Central memory CD4-positive, alpha-beta T cell (primary cell): Measurements from ENCODE around the gene LPP.
"Not testable (repeated sequence)": the region's sequence is repeated elsewhere in the genome, so short reads cannot be mapped to it uniquely, and the experiment has no call there.

ENCODE experiments used
- DNase-seq: peaks from one replicate; pipeline ENCODE4 v3.0.0; 2022

LPP gene

GRCh38 chr3:188407158-188407880 is 253.4 kb downstream of the LPP start:
- DNase-seq, result no peak

DNA sequence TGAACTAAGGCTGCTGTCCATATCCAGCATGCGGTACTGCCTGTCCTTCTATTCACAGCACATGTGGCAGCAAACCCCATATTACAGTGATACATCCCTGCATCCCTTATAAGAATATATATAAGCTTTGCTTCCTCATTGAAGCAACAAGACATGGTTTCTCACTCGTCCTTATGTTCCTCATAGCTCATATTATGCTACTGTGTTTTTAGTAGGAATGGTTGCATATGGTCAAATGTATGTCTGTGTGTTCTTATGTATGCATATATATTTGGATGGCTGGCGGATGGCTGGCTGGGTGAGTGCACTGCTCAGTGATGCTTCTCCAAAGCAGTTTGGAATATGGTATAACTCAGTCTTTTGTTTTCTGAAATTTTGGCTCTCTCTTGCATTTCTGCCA is 254.9 kb downstream of the LPP start:
- no peak for DNase-seq

DNA sequence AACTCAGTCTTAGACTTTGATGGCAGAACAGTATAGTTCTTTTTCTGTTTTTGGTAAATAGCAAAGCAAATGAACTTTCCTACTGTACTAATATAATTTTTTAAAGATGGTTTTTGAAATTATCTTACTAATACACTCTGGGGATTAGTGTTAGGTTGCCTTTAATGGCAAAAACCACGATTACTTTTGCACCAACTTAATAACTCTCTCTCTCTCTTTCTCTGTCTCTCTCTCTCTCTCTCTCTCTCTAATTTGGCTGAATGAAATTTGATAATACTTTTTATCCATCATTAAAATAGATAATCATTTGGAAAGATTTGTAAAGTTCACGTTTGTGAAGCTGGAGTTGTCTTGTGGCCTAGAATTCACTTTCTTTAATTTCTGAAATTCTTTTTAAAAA is 257.8 kb downstream of the LPP start:
- no peak for DNase-seq

DNA sequence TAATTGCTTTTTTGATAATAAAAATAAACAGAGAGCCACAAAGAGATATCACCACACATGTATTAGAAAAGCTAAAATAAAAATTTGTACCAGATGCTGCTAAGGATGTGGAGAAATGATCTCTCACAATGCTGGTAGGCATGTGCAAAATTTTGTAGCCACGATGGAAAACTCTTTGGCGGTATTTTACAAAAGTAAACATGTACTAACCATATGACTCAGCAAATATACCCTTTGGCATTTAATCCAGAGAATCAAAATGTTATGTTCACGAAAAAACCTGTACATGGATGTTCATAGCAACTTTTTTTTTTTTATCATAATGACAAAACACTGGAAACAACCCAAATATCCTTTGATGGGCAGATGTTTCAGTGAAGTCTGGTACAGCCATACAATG is 261.2 kb downstream of the LPP start:
- DNase-seq, result no peak

- DNase-seq, result no peak
These were observed 262.1 kb downstream of the LPP start for GRCh38 chr3:188416041-188416440.

GRCh38 chr3:188417271-188417696 is 263.3 kb downstream of the LPP start:
- no peak for DNase-seq

GRCh38 chr3:188417766-188418165 is 263.8 kb downstream of the LPP start:
- no peak for DNase-seq

DNA sequence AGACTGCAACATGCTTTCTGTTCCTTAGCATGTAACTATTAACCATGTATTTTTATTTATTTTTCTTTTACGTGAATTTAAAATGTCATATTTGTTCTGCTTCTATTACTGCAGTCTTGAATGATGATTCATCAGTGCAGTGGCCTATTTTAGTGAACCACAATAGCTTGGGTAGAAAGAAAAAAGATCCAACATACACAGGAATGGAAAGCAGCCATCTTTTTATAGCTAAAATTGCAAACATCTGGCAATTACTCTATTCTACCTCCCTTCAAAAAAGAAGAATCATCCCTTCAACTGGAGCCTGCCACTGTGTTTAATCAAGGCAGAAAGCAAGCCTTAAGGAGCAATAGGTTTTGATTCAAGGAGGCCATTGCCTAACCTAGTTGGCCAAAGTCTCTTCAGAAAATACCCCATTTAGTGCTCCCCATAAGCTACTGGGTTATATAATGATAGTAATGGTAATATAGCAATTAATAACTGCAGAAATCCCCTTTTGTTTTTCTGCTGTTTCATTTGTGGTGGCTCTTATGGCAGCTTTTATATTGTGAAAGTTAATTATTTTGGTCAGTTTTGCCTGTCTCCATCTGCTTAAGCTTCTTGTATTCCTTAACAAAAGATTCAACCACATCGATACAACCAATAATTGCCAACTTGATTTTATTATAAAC is 267.3 kb downstream of the LPP start:
- DNase-seq, result no peak

GRCh38 chr3:188421836-188422540 is 268.0 kb downstream of the LPP start:
- no peak for DNase-seq

- DNase-seq, result not testable (repeated sequence)
These were observed 274.0 kb downstream of the LPP start for GRCh38 chr3:188427981-188428380.

DNA sequence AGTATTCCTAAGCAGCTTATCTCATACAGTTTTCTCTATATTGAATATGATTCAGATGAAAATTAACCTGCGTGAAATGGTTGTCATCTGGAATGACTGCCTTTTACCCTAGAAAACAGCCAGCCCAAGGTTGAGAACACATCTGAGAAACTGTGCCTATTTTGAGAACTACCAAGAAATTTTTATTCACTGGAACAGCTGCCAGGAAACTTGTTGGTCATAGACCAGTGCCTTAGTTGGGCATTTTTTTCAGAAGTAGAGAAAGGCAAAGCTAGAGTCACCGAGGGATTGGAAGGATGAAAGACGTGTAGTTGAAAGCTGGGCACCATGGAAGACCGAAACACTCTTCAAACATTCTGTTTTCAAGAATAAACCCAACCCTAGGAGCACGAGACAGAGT is 277.1 kb downstream of the LPP start:
- no peak for DNase-seq

GRCh38 chr3:188431553-188431952 is 277.6 kb downstream of the LPP start:
- DNase-seq, result no peak

DNA sequence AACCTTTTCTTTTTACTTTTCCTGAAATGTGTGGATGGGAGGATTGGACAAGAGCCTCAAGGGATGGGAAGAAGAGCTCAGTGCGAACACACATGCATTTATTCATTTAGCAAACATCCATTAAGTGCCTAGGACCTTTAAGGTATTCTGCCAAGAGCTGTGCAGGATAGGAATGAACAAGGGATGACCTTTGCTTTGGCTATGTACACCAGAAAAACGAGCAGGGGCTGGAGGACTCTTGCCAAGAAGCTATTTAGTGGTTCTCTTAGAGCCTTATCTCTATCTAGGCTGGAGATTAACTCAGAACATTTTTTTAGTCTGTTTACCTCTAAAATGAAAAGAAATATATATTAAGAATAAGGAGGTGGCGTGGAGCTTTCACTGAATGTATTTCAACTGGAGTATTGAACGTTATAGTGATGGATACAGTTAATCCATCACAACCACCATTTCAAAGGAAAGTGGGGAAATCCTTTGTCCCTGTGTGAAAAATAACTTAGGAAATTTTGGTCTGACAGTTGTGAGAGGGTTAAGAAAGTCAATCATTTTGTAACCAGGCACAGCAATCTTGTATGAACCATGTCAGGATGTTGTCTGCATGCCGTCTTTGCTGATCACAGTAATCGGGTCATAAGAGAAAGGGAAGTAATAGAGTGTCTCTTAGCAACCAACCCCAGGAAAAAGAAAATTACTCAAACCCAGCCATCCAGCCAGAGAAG is 279.0 kb downstream of the LPP start:
- DNase-seq, result peak; percentile 4

- no peak for DNase-seq
These were observed 279.7 kb downstream of the LPP start for GRCh38 chr3:188433521-188434150.

GRCh38 chr3:188434594-188434993 is 280.6 kb downstream of the LPP start:
- DNase-seq, result no peak

DNA sequence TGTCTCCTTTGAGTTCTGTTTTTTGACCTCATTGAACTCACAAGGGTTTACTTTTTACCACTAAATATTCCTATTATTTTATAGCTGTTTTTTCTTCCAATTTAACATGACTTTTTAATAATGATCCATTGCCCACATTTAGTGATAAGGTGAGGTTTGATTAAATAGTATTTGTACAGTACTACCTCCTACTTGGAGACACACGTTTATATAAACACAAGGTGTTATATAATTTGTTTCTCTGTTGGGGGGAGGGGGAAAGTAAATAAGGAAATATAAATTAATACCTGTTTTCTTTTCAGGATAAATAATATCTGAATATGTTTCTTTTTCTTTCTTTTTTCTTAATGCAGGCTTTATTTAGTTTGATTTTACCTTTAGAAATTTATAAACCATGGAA is 281.3 kb downstream of the LPP start:
- no peak for DNase-seq

- no peak for DNase-seq
These were observed 284.0 kb downstream of the LPP start for GRCh38 chr3:188437926-188438325.

DNA sequence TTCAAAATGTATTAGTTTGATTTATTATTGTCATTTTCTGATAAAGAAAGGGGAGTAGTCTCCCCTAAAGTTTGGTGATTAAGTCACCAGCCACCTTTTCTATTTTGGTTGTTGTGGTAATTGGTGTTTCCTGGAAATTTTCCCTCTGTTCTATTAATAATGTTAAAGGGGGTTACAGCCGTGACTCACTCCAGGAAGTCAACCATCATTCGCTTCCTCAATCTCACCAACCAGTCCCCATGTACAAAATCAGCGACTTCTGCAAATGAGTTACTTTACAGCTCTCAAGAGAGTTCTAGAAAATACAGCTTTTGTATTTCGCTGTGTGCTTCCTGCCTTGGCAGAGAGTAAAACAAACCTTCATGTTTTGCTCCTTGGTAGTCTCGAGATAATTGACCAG is 285.1 kb downstream of the LPP start:
- DNase-seq, result peak; percentile 16

DNA sequence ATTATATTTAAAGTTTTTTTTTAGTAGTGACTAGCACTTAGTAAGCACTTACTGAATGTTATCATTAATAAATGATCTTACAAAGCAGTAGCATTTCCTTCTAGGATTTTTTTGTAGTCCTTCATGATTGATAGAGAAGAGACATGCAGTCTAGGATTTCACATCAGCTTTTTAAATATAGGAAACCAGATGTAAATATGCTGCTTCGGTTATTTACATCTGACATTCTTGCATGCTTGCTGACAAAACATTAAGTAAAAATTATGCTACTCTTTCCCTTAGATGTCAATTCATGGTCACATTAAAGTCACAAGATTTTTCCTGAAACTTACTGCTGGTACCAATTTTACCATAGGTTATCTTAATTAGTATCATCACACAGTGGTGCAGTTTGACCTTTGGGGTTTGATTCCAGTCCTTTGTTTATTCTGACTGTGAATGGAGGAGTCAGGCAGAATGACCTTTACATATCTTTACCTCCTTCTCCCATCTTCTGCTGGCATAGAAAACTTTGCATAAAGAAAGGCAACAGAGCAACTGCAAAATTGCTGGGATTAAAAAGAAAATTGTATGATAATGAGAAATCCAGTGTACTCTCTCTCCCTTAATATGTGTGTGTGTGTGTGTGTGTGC is 286.5 kb downstream of the LPP start:
- DNase-seq, result no peak

DNA sequence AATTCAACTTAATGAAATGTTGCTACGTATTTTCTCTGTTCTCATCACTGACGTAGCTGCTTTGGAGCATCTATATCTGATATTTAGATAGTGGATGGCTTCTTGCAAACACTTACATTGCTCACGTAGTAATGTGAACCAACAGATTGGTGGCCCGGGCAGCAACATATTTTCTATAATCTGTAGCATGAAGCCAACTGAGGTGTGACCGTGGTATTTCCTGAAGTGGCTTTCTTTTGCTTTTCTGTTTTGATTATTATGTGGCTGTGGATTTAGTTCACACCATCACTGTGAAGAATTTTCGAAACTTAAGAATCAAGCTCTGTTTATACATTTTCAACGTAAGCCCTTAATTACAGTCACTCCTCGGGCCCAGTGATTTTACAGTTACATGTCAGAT is 288.5 kb downstream of the LPP start:
- DNase-seq, result no peak

GRCh38 chr3:188445175-188445574 is 291.2 kb downstream of the LPP start:
- not testable (repeated sequence) for DNase-seq

DNA sequence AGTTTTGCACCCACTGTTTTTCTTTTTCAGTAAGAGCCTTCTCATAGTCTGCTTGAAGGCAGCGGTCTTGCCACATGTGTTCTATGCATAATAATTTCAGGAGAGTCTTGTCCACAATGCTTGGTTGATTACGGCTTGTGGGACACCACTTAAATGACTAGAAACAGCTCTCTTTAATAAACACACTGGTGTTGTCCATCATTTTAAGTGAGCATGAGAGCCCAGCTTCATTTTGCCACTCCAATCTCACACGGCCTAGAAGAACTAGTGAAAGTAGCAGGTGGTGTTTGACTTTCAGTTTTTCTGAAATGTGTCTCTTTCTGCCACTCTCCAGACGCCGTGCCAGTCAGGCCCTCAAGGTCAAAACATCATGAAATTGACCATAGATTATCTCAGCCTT is 292.1 kb downstream of the LPP start:
- DNase-seq, result no peak
